KBM-7 (cell line): ENCODE measurements around the gene KLHDC4.
"Not testable (repeated sequence)": the region's sequence is repeated elsewhere in the genome, so short reads cannot be mapped to it uniquely, and the experiment has no call there.

ENCODE experiments used
- DNase-seq: peaks from one replicate; pipeline ENCODE4 v3.0.0-alpha.2; 2015
- in situ Hi-C: fragments of 300-500 bp; cut with MboI; formaldehyde crosslinking; loops from 2 replicates; pipeline ENCODE4 v1.14.3; 2020; ENCODE audit warnings: low sequenced_read_pairs, low pct_unique_long_range_greater_than_20kb, mixed read lengths

Gene KLHDC4

DNA sequence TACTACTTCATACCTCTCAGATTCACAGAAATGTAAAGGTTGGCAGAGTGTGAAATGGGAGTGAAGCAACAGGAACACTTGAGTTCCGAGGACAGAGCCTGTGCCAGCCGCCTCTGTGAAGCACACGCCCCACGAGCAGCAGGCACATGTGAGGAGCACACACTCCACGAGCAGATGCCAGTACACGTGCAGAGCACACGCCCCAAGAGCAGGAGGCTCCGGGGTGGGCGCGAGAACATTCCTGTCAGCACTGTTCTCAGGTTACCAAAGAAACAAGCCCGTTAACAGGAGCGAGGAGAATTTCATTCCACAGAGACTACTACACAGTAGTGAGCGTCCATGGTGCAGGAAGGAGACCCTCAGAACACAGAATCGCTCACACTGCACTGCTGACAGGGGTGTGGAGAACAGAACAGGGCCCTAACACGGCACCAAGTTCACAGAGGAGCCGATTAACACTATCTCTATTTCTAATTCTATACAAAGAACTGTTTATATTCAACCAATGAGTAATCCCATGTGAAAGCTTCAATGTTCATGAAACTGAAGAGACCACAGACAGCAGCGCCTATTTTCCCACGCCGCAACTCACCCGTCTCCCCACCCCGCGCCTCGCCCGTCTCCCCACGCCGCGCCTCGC is 40.1 kb downstream of the KLHDC4 start:
- in situ Hi-C loops, result no loop called here
- DNase-seq, result no peak

DNA sequence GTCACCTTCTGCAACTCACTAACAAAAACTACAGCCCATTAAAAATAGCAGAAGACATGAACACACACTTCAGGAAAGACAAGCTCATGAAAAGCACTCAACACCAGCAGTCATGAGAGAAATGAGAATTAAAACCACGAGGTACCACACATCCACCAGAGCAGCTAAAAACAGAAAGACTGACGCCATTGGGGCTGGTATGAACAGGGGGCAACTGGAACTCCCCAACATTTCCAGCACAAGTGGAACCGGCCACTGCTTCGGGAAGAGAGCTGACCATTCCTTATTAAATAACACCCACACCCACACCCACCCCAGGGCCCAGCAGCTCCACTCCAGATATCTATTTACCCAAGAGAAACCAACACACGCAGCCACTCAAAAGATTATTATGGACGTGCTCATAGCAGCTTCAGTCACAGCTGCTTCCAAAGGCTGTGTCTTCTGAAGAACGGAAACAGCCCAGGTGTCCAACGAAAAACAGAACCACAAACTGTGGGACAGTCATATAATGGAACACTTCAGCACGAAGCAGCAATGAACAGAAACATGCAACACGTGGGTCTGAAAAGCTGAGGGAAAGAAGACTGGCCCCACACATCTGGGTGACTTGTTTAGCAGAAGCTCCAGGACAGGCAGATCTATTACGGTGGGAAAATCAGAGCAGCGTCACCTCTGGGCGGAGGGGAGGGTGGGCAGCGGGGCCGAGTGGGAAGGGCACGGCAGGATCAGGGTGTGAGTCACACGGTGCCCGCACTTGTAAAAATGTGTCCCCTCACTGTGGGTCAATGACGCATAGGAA is 41.1 kb downstream of the KLHDC4 start:
- in situ Hi-C loops, result no loop called here
- DNase-seq, result no peak

DNA sequence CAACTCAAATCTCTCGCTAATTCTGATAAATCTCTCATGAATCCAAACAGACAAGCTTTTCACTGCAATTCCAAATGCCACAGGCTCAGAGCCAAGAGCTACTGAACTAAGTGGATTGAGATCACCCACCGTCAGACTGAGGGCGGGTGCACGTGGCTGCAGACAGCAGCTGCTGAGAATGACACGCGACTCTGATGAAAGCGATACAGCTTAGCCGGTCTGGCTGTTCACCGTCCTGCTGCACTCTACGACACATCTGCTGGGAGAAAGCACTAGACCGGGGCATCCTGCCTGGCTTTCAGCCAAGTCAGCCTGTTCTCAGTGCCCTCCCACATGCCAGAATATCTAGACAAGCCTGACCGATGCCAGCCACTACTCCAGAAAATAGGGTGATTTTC is 42.6 kb downstream of the KLHDC4 start:
- DNase-seq, result no peak
- in situ Hi-C loops, result no loop called here

DNA sequence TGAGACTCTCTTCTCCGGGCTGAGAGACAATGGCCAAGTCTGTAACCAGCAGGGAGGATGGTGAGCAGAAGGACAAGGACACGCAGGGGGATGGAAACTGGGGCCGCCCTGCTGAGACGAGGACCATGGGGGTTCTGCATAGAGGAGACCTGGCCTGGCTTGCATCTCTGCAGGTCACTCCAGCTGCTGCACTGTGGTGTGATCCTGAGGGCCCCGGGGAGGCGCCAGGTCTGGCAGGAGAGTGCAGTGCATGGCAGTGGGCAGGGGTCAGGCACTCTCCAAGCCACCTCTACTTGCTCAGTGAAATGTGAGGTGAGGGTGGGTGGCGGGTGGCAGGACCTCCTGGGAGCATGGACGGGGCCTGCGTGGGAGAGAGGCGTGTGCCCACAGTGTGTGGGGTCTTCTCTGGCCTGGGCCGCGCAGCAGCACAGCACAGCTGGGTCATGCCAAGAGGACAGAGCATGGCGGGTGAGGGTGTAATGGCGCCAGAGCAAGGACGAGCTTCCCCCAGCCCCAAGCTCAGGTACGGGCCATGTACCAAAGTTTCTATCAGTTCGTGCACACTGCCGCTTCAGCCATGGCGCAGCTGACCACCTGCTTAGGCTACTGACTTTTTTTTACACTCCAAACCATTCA is 43.1 kb downstream of the KLHDC4 start:
- no peak for DNase-seq
- in situ Hi-C loops, result no loop called here

DNA sequence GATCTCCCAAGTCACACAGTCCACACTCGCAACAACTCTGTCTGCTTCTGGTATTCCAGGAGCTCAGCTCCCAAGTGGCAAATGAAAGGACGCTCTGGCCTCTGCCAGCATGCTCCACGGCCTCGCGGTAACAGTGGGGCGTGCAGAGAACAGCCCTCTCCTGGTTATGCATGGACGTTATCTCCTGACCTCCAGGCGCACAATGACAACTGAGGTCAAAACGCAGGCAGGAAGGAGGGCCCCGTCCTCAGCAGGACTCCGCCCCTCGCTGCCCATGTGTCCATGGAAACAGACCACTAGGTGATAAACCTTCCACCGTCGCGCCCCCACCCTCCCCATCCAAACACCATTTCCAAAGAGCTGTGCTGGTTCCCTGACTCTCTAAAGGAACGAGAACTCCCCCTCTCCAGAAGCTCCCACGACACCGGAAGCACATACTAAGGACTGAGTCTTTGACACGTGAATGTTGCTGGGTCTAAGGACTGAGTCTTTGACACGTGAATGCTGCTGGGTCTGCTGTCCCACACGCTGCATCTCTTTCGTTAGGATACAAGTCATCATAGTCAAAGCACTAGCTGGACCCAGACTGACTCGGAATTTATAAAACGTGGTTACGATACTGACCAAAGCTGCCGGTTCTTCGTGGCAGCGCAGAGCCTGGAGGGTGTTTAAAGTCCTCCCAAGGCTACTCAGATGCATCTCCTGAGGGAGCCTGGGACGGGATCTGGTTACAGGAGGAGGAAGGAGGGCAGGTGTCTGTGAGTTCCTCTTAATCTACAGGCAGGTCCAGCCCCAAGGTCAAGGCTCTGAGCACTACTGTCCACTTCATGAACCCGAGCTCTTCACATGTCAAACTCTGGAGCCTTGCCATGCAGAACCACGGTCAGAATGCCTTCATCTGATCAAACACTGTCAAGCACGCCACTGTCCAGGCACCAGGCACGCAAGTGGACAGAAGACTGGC is 43.9 kb downstream of the KLHDC4 start:
- no peak for DNase-seq
- in situ Hi-C loops, result no loop called here

DNA sequence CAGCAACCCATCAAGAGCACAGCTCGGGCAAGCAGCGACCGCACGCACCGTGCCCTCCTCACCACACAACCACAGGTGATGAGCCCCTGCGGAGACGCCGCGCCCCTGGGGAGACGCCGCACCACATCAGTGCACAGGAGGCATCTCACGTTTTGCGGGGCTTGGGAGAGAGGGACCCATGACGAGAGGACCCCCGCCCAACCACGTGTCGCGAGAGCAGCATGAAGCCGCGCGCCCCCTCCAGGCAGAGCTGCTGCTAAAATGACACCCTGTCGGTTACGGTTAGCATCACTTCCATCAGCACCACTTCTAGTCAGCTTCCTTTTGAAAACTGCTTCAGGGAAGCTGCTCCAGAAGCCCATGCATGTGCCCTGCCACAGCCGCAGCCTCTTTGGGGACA is 45.3 kb downstream of the KLHDC4 start:
- no peak for DNase-seq

DNA sequence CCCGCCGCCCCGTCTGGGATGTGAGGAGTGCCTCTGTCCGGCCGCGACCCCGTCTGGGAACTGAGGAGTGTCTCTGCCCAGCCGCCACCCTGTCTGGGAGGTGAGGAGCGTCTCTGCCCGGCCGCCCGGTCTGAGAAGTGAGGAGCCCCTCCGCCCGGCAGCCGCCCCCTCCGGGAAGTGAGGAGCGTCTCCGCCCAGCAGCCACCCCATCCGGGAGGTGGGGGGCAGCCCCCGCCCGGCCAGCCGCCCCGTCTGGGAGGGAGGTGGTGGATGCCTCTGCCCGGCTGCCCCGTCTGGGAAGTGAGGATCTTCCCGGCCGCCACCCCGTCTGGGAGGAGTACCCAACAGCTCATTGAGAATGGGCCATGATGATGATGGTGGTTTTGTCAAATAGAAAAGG is 47.0 kb downstream of the KLHDC4 start:
- DNase-seq, in situ Hi-C loops: not testable (repeated sequence)

More for the DNA sequence above, 45.3 kb downstream of the KLHDC4 start:
- in situ Hi-C loops, result no loop called here

DNA sequence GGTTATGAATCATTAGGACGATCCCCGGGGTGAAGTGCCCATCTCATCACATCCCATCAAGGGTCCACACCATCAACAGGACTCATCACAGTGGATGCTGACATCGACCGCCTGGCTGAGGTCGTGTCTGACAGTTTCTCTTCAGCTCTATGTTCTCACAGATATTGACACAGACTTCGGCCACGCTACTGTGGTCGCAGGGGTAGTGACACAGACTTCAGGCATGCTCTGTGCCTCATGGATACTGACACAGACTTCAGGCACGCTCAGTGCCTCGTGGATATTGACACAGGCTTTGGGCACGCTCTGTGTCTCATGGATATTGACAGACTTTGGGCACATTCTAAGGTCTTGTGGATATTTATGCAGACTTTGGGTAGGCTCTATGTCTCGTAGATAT is 50.1 kb downstream of the KLHDC4 start:
- no peak for DNase-seq
- in situ Hi-C loops, result no loop called here

DNA sequence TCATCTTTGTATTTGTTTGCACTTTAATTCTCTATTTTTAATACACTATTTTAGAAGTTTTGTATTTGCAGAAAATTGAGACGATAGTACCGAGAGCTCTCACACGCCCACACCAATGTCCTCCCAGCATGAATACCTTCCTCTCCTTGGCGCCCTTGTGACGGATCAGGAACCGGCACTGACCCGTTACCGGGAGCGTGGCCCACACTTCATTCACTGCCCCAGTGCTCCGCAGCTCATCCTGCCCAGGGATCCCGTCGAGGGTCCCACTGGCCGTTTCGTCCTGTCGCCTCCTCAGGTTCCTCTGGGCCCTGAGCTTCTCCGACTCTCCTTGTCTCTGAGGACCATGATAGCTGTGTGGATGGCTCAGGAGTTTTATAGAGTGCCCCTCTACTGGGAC is 50.6 kb downstream of the KLHDC4 start:
- DNase-seq, result no peak
- in situ Hi-C loops, result no loop called here

DNA sequence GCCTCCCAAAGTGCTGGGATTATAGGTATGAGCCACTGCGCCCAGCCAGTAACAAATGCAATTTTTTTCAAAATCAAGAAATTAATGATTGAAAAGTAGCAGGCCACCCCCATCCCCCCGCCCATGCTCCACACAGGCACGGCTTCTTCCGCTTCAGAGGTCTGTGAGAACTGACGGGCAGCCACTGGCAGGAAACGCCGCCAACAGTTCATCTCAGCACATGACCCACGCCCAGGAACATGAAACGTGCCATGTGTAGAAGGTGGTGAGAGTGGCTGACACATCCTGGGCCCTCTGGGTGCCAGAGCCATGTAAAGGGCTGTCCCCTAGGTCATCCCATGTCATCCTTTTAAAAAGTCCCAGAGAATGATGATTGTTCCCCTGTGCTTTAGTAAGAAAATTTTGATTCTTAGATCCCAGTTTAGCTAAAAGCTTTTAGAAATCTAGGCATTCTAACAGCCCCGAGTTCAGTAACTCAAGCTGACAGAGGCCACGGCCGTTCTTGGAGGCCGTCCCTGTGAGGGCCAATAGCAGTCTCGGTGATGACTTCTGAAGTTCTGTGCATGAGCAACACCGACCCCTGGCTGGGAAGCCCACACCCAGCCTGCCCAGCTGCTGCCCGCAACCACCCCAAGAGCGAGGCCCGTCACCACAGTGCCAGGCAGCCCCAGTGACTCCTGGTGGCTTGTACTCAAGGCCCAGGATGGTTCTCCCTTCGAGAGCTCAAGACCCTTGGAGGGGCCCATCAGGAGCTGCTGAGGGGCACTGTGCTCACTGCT is 52.1 kb downstream of the KLHDC4 start:
- in situ Hi-C loops, result no loop called here
- no peak for DNase-seq

DNA sequence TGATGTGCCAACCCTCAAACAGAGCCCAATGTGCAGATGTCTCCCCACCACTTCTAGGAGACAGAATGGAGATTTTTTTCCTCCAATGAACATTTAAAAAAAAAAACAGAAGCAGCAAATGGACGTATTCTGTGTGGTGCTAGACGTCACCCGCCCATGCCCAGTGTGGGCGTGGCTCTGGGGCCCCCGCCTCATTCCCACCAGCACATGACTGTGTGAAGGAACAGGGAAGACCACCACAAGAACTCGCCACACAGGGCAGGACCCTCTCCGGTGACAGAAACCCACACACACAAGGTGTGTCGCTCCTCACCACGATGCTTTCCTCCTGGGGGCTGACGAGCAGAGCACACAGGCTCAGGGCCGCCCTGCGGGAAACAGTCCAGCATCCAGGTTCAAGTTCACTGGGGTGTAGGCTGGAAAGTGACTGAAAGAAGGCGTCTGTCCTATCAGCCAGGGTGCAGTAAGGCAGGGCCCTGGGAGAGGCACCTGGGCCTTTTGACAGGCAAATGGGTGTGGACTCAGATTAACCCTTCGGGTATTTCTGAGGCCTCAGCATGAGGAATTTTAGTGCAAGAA is 53.5 kb downstream of the KLHDC4 start:
- in situ Hi-C loops, result no loop called here
- no peak for DNase-seq

DNA sequence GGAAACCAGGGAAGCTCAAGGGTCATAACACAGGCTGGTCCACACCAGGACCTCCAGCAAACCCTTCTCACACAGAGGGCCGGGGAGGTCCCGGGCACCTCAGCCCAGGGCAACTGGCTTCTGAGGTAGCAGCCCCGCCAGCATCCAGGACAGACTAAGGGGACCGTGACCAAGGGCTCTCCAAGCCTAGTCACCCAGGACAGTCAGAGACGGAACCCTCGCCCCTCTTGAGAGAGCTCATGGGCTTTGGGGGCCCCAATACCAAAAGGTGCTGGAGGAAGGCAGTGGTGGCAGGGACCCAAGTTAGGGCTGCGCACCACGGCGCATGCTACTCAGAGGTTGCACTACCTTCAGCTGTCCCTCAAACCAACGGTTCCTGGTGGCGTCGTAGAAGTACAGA is 54.9 kb downstream of the KLHDC4 start:
- in situ Hi-C loops, result no loop called here
- no peak for DNase-seq

DNA sequence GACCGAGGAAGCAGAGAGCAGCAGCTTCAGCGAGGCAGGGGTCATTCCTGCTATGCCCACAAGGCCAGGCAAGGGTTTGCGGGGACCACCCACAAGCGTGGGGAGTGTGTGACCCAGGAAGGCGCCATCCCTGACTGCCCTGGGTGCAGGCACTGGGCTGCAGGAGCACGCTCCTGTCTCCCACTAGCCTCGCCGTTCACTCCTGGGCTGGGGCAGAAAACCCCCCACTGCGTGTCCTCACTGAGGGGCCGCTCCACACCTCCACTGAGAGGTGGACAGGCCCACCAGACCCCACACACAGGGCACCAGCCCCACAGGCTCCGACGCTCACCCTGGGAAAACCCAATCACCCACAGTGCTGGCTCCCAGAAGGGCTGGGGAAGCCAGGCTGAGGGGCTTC is 56.1 kb downstream of the KLHDC4 start:
- in situ Hi-C loops, result no loop called here
- no peak for DNase-seq

DNA sequence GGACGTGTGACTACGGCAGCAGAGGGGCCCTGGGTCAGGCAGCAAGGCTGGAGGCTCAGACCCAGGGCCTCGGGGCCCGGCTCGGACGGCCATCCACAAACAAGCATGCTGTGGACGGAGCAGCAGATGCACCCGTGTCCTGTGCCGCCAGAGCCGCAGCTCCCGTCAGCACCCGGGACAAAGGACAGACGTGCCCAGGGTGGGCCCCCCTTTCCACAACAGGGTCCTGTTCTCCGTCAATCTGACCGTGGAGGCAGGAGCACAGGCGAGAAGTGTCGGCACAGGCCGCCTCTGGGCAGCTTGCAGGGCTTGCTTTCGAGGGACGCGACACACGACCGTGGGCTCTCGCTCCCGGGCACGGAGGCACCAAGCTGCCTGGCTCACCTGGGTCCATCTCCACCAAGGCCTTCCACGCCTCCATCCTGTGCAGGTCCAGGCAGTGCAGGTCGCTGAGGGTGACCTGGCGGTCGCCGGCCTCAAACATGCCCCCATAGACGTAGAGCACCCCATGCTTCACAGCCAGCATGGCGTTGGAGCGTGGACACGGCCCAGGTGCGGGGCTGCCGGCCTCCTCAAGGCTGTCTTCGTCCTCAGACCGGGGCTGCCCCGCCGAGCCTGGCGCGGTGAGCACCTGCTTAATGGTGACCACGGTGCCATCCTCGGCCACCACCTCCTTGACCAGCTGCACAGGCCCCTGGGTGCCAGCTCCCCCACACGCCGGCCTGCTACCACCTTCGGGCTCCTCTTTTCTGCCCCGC is 56.7 kb downstream of the KLHDC4 start:
- in situ Hi-C loops, result no loop called here
- no peak for DNase-seq

DNA sequence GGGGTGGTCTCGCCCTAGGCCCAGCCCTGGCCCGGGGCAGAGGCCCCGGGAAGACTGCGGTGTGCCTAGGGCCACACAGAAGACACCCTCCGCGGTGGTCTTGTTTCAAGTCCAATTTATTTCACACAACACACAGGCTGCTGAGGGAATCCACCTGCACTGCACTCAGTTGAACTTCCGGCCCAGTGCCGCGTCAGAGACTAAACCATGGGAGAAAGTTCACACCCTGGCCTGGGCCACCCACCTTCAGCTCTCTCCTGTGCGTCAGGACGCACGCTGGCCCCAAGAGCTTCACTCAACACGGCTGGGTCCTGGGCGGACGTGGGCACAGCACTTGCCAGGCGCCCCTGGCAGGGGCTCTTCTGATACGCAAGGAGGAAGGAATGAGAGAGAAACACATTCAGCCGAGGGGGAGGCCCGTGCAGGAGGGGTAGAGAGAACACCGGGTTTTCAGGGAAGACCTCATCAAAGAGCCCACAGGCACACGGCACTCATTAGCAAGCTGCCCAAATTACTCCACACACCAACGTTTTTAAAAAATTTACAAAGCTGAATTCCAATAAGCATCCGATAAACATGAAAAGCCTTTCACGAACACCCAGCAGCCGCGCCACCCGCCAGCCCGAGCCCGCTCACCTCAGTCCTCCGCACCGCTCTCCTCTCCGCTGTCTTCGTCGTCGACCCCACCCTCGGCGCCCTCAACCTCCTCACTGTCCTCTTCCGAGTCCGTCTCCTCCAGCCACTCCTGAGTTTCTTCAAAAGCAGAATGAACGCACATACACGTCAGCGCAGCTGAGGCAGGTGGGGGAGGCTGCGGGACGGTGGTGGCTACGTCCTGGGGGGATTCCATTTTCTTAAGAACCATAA is 57.8 kb downstream of the KLHDC4 start:
- no peak for DNase-seq
- in situ Hi-C loops, result no loop called here

DNA sequence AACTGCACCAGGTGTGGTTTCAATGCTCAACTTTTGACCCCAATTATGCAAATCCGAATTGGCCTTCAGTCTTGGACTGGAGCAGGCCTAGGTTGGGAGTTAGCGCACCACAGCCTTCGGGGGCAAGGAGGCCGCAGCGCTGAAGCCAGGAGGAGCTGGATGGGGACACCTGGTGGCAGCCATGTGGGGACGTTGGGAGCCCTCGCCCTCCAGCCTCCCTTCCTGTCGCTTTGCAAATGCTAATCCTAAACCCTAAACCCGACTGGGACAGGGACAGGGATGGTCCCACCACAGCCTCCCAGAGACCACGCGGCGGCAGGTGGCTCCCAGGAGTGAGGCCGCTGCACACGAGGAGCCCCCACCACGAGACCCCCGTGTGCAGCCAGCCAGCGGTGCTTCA is 58.7 kb downstream of the KLHDC4 start:
- DNase-seq, result no peak
- in situ Hi-C loops, result no loop called here
